Lung (tissue), 12 donors: ENCODE data around the gene RPS14. TPM values are rescaled to one million over a fixed set of nuclear protein-coding genes. Genes with fewer than 3 reads are reported as not detected.

Source experiments
- ATAC-seq: fragments of 200-7000 bp; cut with Tn5 transposase; one replicate; pipeline ENCODE4 v1.9.1; 2020; ENCODE audit warnings: moderate number of reproducible peaks; ENCODE audit not compliant: insufficient read depth, low FRiP score
- DNase-seq, 3 donors: peaks; one replicate each; pipeline ENCODE4 v3.0.0-alpha.2; 2013 to 2017
- H3K27ac ChIP-seq, 2 donors: one replicate each; pipeline ENCODE4 v1.5.1; 2013; ENCODE audit warnings: mild to moderate bottlenecking in 2 of 2, moderate library complexity in 2 of 2, control low read depth in 1 of 2, inconsistent platforms in 1 of 2, low read depth in 1 of 2, low read length in 1 of 2
- H3K27me3 ChIP-seq, 3 donors: one replicate each; pipeline ENCODE4 v1.5.1; 2013; ENCODE audit warnings: low read length in 2 of 3; ENCODE audit not compliant: control insufficient read depth in 3 of 3, insufficient read depth in 3 of 3
- H3K36me3 ChIP-seq, 4 donors: one replicate each; pipeline ENCODE4 v1.5.1; 2013; ENCODE audit warnings: low read length in 4 of 4, mild to moderate bottlenecking in 1 of 4, moderate library complexity in 1 of 4; ENCODE audit not compliant: control insufficient read depth in 4 of 4, insufficient read depth in 4 of 4
- H3K4me1 ChIP-seq, 5 donors: one replicate each; pipeline ENCODE4 v1.5.1; 2013; ENCODE audit warnings: low read length in 5 of 5, mild to moderate bottlenecking in 2 of 5, moderate library complexity in 1 of 5; ENCODE audit not compliant: control insufficient read depth in 5 of 5, insufficient read depth in 5 of 5
- H3K4me3 ChIP-seq: one replicate; pipeline ENCODE4 v1.5.1; 2013; ENCODE audit warnings: mild to moderate bottlenecking, control low read depth, moderate library complexity
- H3K9ac ChIP-seq, 2 donors: one replicate each; pipeline ENCODE4 v1.5.1; 2013; ENCODE audit warnings: low read length in 2 of 2, control low read depth in 1 of 2; ENCODE audit not compliant: insufficient read depth in 1 of 2
- H3K9me3 ChIP-seq, 4 donors: one replicate each; pipeline ENCODE4 v1.5.1; 2013; ENCODE audit warnings: low read length in 3 of 4, mild to moderate bottlenecking in 1 of 4, moderate library complexity in 1 of 4; ENCODE audit not compliant: control insufficient read depth in 4 of 4, insufficient read depth in 3 of 4
- WGBS, 2 donors: extraction: QIAGEN DNeasy Blood & Tissue Kit; methylation state at CpG; one replicate each; pipeline ENCODE4 v1.1.7; 2013; 5-methylcytosine and 5-hydroxymethylcytosine counted together
- polyA plus RNA-seq, 2 donors: library from polyadenylated mRNA; stranded (reverse); fragments of 200-250 nt; gene quantifications; one replicate each; pipeline ENCODE4 v1.2.1, GENCODE V29; 2013
- total RNA-seq, 2 donors: library from RNA; depleted of rRNA in 1 of 2; stranded (reverse); fragments of >200 nt in 1 of 2; gene quantifications; one replicate each; pipeline ENCODE4 v1.2.1, GENCODE V29; 2014 to 2021
- TF ChIP-seq, protein P1 (sequence below): IDR thresholded peaks from 2 replicates; pipeline ENCODE4 v1.5.1; 2012; ENCODE audit warnings: mild to moderate bottlenecking; ENCODE audit errors: control extremely low read depth, extremely low read depth
- donor health status: control.
- donor health status: control.
- donor health status: Bipolar disorder and iron deficiency.
- donor health status: healthy.
- donor health status: DM: yes; HTN: yes; CAD: no.

The RPS14 gene
- total and polyA plus RNA-seq, 4 donors: 1,065 to 4,623 (median 2,452) TPM

DNA sequence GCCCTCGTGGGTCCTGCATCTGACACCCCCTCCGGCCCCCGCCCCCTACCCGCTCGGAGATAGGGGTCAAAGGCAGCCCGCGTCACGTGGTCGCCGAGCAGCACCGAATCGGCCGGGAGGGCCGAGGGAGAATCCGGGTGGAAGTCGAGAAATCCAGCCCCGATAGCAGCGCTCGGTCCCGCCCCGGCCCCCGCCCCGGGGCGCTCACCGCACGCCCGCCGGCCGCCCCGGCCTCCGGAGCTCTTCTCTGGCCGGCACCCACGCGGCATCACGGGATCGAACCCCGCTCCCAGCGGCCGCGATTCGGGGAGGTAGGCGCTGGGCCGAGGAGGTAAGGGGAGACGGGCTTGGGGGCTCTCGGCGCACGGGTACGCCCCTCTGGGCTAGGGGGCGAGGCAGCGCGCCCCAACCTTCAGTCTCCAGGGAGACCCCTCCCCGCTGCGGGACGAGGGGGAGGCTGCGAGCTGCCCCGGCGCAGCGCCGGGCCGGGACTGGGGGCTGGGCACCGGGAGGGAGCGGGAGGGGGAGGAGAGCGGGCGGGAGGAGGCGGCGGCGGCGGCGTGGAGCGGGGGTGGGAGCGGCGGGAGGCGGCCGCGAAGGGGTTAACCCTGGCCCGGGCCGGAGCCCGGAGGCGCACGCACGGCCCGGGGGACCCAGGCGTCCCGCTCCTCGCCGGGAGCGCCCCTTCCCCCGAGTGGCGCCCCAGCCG is 36.3 kb upstream of the RPS14 start:
- peak; percentile 28 for ATAC-seq
- peak overlapping the region; percentile 97 to 99 for H3K27ac ChIP-seq
- no peaks in the 10 kb centered on the region for H3K9me3 ChIP-seq
- WGBS, 2 donors: 1% methylated on average over 54 to 90 of the region's 90 CpGs
- DNase-seq: peak; percentile 73 to 83 (median 81)
- H3K4me3 ChIP-seq: peak overlapping the region; percentile 91
- peaks cover 25 to 47% (median 35%) of the 10 kb centered on the region in 5 donors for H3K4me1 ChIP-seq
- no peaks in the 10 kb centered on the region for H3K27me3 ChIP-seq
- H3K9ac ChIP-seq: peak overlapping the region in 1 of 2 donors; percentile 68
- H3K36me3 ChIP-seq: peaks cover 0 to 2% (median 0%) of the 10 kb centered on the region in 4 donors
- TF ChIP-seq, protein P1, sequence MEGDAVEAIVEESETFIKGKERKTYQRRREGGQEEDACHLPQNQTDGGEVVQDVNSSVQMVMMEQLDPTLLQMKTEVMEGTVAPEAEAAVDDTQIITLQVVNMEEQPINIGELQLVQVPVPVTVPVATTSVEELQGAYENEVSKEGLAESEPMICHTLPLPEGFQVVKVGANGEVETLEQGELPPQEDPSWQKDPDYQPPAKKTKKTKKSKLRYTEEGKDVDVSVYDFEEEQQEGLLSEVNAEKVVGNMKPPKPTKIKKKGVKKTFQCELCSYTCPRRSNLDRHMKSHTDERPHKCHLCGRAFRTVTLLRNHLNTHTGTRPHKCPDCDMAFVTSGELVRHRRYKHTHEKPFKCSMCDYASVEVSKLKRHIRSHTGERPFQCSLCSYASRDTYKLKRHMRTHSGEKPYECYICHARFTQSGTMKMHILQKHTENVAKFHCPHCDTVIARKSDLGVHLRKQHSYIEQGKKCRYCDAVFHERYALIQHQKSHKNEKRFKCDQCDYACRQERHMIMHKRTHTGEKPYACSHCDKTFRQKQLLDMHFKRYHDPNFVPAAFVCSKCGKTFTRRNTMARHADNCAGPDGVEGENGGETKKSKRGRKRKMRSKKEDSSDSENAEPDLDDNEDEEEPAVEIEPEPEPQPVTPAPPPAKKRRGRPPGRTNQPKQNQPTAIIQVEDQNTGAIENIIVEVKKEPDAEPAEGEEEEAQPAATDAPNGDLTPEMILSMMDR: no peak

DNA sequence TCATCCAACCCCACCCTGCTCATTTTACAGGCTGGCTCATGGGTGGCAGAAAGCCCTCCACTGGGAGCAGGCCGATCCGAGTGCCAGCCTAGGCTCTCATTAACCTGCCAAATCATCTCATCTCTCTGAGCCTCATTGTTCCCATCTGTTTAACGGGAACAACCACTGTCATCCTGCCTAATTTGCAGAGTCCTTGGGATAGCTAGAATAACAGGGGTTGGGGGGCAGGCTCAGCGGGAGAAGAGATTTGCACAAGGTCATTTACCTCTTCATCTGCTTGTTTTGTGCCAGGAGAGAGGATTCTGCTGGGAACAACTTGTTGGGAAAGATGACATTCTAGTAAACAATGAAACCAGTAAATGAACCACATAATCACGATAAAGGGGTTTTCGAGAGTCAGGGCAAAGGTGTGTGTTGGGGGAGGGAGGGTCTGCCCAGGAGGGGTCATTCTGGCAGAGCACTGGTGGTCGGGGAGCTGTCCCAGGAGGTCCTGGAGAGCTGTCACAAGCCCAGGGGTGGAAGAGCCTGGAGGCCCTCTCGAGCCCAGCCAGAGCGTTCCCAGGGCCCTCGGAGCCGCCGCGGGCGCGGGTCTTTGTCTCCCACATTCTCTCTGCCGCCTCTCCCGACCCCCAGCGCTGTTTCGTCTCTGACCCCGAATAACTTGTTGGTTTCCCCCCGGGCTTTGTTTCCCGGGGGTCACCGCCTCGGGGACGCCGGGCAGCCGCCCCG is 35.6 kb upstream of the RPS14 start:
- 14 to 22% methylated on average over 28 of the region's 28 CpGs for WGBS, 2 donors

DNA sequence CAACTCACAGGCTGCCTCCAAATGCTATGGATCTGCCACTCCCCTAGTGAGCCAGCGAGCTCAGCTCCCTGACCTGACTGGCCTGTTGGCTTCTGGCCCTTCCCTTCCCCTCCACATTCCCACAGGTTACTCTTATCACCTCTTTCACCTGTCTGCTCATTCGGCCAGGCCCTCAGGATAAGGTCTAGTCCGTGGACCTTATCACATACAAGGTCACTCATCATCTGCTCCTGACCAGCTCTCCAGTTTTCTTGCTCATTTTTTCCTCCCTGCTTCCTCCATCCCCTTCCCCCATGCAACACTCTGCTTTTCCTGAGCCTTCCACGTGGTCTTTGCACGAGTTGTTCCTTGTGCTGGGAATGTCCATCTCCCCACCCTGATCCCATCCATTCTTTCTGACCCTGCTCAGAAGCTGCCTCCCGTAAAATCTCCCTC is 32.5 kb upstream of the RPS14 start:
- no peak overlapping the region for H3K9ac ChIP-seq
- TF ChIP-seq, protein P1: no peak
- DNase-seq (no peak), ATAC-seq (no peak)
- H3K9me3 ChIP-seq: no peaks in the 10 kb centered on the region
- WGBS, 2 donors: 66 to 73% methylated on average over 6 of the region's 6 CpGs
- H3K27ac ChIP-seq: peak overlapping the region in 1 of 2 donors; percentile 49
- H3K4me3 ChIP-seq: no peak overlapping the region
- peaks cover 0 to 8% (median 3%) of the 10 kb centered on the region in 5 donors for H3K4me1 ChIP-seq
- no peaks in the 10 kb centered on the region for H3K36me3 ChIP-seq
- H3K27me3 ChIP-seq: no peaks in the 10 kb centered on the region

More for the DNA sequence above, 35.6 kb upstream of the RPS14 start:
- Histone ChIP-seq H3K4me1 (peaks cover 19 to 40% (median 29%) of the 10 kb centered on the region in 5 donors), H3K27me3 (no peaks in the 10 kb centered on the region), H3K9ac (peak overlapping the region; percentile 45 to 68), H3K4me3 (peak overlapping the region; percentile 91), H3K27ac (peak overlapping the region; percentile 97 to 99), H3K36me3 (peaks cover 0 to 2% (median 0%) of the 10 kb centered on the region in 4 donors), H3K9me3 (no peaks in the 10 kb centered on the region)
- DNase-seq (peak in 1 of 3 donors; percentile 39), ATAC-seq (no peak)
- TF ChIP-seq, protein P1: no peak
